ENCODE measurements around the gene NDUFAF2.

Gene NDUFAF2

DNA sequence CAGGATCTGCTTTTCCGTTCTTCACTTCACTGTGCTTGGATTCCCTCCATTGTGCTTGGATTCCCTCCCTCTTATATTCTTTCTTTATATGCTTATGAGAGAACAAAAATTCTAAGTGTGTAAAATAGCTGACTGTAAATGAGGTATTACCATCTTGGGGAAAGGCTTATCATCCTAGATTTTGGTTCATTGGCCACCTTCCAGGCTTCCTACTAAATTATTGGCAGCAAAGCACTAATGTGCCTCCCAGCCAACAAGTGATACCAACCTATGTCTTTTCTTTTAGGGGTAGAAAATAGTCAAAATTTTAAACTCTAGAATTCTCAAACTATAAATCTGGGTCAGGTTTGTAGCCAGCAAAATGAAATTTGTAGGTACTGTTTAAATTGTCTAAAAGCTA lies 52.7 kb downstream of the NDUFAF2 start:
- TF ChIP-seq, protein P1, sequence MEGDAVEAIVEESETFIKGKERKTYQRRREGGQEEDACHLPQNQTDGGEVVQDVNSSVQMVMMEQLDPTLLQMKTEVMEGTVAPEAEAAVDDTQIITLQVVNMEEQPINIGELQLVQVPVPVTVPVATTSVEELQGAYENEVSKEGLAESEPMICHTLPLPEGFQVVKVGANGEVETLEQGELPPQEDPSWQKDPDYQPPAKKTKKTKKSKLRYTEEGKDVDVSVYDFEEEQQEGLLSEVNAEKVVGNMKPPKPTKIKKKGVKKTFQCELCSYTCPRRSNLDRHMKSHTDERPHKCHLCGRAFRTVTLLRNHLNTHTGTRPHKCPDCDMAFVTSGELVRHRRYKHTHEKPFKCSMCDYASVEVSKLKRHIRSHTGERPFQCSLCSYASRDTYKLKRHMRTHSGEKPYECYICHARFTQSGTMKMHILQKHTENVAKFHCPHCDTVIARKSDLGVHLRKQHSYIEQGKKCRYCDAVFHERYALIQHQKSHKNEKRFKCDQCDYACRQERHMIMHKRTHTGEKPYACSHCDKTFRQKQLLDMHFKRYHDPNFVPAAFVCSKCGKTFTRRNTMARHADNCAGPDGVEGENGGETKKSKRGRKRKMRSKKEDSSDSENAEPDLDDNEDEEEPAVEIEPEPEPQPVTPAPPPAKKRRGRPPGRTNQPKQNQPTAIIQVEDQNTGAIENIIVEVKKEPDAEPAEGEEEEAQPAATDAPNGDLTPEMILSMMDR (IDR thresholded peaks at IDR 0.05; ENCODE audit: control insufficient read depth, insufficient read depth, low read depth, low read length, missing control alignments), result no peak
- H3K4me3 ChIP-seq (ENCODE audit: control insufficient read depth, low read depth, low read length), result no peak overlapping the region
- no peak for DNase-seq (ENCODE audit: low read depth)

DNA sequence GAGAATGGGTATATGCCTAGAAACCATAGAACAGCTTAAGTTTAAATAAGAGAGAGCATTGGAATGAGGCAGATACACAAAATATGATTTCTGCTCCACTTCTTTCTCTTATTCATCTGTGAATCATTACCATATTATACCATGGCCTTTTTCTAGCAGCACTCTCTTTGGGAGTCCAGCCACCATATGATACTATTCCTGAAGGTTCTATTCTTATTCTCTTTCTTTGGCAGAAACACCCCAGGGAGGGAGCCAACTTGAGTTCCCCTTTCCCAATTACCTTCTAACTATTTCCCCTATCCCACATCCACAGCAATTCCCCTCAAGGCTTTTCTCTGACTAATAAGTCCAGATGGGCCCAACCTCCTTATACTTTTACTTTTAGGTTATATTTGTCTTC lies 55.9 kb downstream of the NDUFAF2 start:
- DNase-seq (ENCODE audit: low read depth), result peak; percentile 17
- TF ChIP-seq, protein P1 (IDR thresholded peaks at IDR 0.05; ENCODE audit: control insufficient read depth, insufficient read depth, low read depth, low read length, missing control alignments), result no peak
- no peak overlapping the region for H3K4me3 ChIP-seq (ENCODE audit: control insufficient read depth, low read depth, low read length)

DNA sequence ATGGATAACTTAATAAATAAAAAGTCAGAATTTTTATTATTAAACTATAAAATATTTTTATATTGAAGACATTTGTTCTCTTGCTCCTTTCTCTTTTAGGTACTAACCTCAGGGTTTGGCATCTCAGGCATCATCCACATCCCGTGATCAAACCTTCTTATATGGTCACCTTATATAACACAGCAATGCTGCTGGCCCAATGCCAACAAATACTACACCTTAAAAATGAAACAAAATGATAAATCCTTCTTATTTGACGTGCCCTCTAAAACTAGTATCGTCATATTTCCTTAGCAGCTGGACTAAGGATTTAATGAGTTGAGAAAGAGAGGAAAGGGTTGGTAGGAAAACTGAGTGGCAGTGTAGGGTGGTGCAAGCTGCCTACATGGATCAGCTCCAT lies 56.6 kb downstream of the NDUFAF2 start:
- DNase-seq (ENCODE audit: low read depth), result no peak
- TF ChIP-seq, protein P1 (IDR thresholded peaks at IDR 0.05; ENCODE audit: control insufficient read depth, insufficient read depth, low read depth, low read length, missing control alignments), result no peak
- no peak overlapping the region for H3K4me3 ChIP-seq (ENCODE audit: control insufficient read depth, low read depth, low read length)

DNA sequence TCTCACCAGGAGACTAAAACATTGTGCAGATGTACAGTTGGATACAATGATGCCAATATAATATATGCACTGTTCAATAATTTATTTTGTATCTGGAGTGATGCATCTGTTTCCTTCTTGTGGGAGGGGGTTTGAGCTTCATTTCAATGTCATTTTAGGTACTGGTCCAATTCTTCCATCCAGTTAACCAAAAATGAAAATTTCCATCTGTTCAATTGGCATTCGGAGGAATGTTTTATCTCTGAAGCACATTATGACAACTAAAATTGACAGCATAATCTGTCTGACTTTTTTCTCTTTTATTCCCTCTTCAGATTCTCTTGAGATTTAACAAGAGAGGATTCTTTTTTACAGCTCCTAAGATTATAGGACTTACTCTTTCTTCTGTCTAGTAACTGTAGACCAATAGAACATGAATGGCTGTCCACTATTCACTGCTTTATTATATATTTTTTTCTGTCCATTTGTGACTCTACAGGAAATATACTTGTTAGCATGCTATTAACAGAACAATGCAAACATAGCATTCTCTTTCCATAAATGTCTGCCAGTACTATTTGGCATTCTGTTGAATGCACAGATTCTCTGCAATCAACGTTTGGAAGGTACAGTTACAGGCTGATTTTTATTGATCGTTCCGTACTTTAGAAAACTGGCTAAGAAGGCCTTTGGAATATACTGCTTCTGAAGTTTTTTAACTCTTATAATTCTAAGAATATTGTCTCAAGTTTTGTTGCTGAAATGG lies 57.8 kb downstream of the NDUFAF2 start:
- TF ChIP-seq, protein P1 (IDR thresholded peaks at IDR 0.05; ENCODE audit: control insufficient read depth, insufficient read depth, low read depth, low read length, missing control alignments), result no peak
- no peak for DNase-seq (ENCODE audit: low read depth)
- H3K4me3 ChIP-seq (ENCODE audit: control insufficient read depth, low read depth, low read length), result no peak overlapping the region

DNA sequence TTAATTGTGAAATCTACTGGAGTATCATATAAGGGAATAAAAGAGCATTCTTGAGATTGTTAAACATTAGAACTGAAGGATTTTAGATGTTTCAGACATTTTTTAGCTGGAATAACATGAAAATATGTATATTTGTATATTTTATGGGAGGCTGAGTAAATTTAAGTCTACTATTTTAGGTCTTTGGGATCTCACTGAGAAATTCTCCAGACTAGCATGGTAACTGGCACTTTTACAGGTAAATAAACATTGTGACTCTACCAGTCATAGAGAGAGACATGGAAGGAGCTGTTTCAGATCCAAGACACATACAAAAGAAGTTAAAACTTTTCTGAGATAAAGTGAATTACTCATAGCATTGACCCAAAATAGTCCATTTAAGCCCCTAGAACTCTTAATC lies 59.4 kb downstream of the NDUFAF2 start:
- peak; percentile 5 for DNase-seq (ENCODE audit: low read depth)
- H3K4me3 ChIP-seq (ENCODE audit: control insufficient read depth, low read depth, low read length), result no peak overlapping the region
- TF ChIP-seq, protein P1 (IDR thresholded peaks at IDR 0.05; ENCODE audit: control insufficient read depth, insufficient read depth, low read depth, low read length, missing control alignments), result no peak

DNA sequence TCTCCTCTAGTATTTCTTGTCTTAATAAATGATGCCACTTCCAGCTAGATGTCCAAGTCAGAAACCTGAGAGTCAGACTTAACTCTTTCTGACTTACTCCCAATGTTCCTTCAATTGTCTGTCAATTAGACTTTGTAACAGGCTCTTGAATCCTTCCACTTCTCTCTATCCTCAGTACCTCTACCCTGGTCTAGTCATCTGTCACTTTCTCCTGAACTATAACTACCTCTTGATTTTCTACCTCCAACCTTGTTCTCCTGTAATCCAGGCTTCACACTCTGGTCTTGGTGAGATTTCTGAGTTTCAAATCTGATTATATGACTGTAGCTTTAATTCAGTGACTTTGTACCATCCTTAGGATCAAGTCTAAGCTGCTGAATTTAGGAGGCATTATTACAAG lies 64.9 kb downstream of the NDUFAF2 start:
- H3K4me3 ChIP-seq (ENCODE audit: control insufficient read depth, low read depth, low read length), result no peak overlapping the region
- DNase-seq (ENCODE audit: low read depth), result no peak
- TF ChIP-seq, protein P1 (IDR thresholded peaks at IDR 0.05; ENCODE audit: control insufficient read depth, insufficient read depth, low read depth, low read length, missing control alignments), result no peak

All from AG09309 (cell line).